HEK293 (cell line): ENCODE data around the gene COL17A1.

Source experiments
- ZFP3 ChIP-seq: fragments of 450-650 bp; formaldehyde crosslinking; IDR thresholded peaks from 2 replicates; pipeline ENCODE4 v1.5.1; 2016; ENCODE audit warnings: low read depth, missing biosample characterization, missing genetic modification characterization
- ZNF571 ChIP-seq: fragments of 450-650 bp; formaldehyde crosslinking; IDR thresholded peaks from 2 replicates; pipeline ENCODE4 v1.5.0; 2017; ENCODE audit warnings: missing biosample characterization, missing genetic modification characterization
- TF ChIP-seq, protein P1 (sequence below): fragments of 450-650 bp; formaldehyde crosslinking; IDR thresholded peaks from 2 replicates; pipeline ENCODE4 v1.5.1; 2016; ENCODE audit warnings: missing biosample characterization, missing genetic modification characterization

DNA sequence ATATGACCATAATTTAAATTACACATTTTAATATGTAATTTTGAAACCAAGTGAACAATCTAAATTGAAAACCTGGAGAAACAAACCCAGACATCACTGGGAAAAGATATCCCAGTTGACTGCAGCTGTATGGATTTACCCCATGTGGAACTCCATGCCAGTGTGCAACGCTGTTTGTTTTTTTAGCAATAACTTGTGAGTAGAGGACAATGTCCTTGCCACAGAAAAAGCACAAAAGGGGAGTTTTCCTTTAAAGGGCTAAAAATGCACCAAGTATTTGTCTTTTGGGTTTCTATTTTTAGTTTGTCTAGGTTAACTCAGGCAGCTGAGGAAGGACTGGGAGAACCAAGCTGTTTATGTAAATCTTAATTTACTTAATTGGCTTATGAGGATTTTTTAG lies 15.1 kb upstream of the COL17A1 start:
- no peak for TF ChIP-seq ZFP3
- no peak for TF ChIP-seq ZNF571 (tag by site-specific recombination)
- TF ChIP-seq, protein P1, sequence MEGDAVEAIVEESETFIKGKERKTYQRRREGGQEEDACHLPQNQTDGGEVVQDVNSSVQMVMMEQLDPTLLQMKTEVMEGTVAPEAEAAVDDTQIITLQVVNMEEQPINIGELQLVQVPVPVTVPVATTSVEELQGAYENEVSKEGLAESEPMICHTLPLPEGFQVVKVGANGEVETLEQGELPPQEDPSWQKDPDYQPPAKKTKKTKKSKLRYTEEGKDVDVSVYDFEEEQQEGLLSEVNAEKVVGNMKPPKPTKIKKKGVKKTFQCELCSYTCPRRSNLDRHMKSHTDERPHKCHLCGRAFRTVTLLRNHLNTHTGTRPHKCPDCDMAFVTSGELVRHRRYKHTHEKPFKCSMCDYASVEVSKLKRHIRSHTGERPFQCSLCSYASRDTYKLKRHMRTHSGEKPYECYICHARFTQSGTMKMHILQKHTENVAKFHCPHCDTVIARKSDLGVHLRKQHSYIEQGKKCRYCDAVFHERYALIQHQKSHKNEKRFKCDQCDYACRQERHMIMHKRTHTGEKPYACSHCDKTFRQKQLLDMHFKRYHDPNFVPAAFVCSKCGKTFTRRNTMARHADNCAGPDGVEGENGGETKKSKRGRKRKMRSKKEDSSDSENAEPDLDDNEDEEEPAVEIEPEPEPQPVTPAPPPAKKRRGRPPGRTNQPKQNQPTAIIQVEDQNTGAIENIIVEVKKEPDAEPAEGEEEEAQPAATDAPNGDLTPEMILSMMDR, result no peak
